ENCODE results near the gene ENOX2.

Gene ENOX2

DNA sequence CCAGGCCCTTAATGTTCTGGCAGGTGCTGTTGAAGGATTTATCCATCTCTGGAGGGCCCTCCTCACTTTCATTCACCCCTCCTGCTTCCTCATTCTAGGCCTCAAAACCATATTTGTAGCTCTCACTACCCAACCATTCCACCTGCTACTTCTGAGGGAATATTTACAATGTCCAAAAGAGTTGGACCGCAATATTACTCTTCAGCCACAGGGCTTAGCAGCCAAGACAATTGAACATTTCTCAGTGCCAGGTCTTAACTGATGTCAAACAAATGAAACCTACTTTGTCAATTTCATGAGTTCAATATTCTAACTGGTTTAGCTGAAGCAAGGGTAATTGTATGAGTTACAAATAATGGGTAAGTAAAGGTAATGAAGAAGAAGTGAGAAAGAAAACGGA is 113.2 kb downstream of the ENOX2 start:
- H3K27ac ChIP-seq (ENCODE audit: low read depth, low read length) = no peak overlapping the region
- no peaks in the 10 kb centered on the region for H3K4me1 ChIP-seq (ENCODE audit: control insufficient read depth, insufficient read depth, low read length, unreplicated experiment)
- H3K27me3 ChIP-seq (ENCODE audit: insufficient read depth, low read length) = no peaks in the 10 kb centered on the region
- no peaks in the 10 kb centered on the region for H3K79me2 ChIP-seq (ENCODE audit: control insufficient read depth, insufficient read depth, low read length, unreplicated experiment)
- no peaks in the 10 kb centered on the region for H3K36me3 ChIP-seq (ENCODE audit: insufficient read depth, low read length)
- no peak overlapping the region for H3K4me3 ChIP-seq (ENCODE audit: low read depth, low read length)
- no peak overlapping the region for H2AFZ ChIP-seq (ENCODE audit: low read length, unreplicated experiment)

DNA sequence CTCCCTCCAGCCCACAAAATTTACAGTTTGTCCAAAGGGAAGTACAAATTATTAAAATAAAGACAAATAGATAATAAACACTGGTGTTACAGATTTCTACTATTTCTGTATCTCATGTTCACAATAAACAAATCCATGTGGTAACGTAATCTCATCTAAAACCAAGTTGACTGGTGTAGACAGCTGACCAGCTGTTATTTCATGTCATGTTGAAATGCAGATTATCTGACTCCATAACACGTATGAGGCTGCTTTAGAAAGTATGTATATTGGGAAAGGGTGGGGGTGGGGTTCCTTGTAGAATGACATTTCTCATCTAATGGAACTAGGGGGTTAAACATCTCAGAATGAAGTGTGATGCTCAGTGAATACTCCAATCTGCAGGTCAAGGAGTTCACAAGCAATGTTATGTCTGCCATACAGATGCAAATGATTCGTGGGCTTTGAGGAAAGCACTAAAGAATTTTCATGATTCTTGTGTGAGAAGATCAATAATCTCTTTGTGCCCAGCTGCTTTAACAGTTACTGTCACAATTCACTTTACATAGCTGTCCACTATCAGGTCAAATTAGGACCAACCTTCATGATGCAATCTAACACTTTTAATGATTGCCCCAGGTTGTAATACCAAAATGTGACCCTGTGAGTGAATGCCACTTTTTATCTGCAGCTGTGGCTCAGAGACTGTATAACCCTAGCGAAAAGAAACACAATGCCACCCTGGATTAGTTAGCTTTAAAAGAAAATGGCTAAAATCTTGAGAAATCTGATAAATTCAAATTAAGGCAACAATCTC is 114.0 kb downstream of the ENOX2 start:
- Histone ChIP-seq H3K4me3 (ENCODE audit: low read depth, low read length) (no peak overlapping the region), H2AFZ (ENCODE audit: low read length, unreplicated experiment) (no peak overlapping the region), H3K27me3 (ENCODE audit: insufficient read depth, low read length) (no peaks in the 10 kb centered on the region), H3K4me1 (ENCODE audit: control insufficient read depth, insufficient read depth, low read length, unreplicated experiment) (no peaks in the 10 kb centered on the region), H3K36me3 (ENCODE audit: insufficient read depth, low read length) (no peaks in the 10 kb centered on the region), H3K27ac (ENCODE audit: low read depth, low read length) (no peak overlapping the region), H3K79me2 (ENCODE audit: control insufficient read depth, insufficient read depth, low read length, unreplicated experiment) (no peaks in the 10 kb centered on the region)

DNA sequence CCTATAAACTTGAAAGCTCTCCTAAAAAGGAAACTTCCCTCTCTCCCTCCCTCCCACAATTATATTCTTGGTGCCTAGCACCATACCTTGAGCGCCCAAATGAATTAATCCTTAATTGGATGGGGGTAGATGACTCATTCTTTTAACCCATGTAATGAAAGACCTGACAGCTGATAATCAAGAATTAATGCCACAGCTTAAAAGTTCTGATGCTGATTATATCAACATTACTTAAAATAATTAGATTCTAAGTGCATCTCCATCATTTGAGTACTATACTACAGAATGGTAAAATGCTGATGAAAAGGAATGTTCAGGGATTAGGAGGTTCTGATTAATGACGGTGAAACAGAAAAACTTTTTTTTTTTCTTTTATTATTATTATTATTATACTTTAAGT is 117.0 kb downstream of the ENOX2 start:
- H3K4me3 ChIP-seq (ENCODE audit: low read depth, low read length) = no peak overlapping the region
- no peak overlapping the region for H3K27ac ChIP-seq (ENCODE audit: low read depth, low read length)
- H2AFZ ChIP-seq (ENCODE audit: low read length, unreplicated experiment) = no peak overlapping the region
- no peaks in the 10 kb centered on the region for H3K27me3 ChIP-seq (ENCODE audit: insufficient read depth, low read length)
- H3K4me1 ChIP-seq (ENCODE audit: control insufficient read depth, insufficient read depth, low read length, unreplicated experiment) = no peaks in the 10 kb centered on the region
- H3K79me2 ChIP-seq (ENCODE audit: control insufficient read depth, insufficient read depth, low read length, unreplicated experiment) = no peaks in the 10 kb centered on the region
- no peaks in the 10 kb centered on the region for H3K36me3 ChIP-seq (ENCODE audit: insufficient read depth, low read length)

DNA sequence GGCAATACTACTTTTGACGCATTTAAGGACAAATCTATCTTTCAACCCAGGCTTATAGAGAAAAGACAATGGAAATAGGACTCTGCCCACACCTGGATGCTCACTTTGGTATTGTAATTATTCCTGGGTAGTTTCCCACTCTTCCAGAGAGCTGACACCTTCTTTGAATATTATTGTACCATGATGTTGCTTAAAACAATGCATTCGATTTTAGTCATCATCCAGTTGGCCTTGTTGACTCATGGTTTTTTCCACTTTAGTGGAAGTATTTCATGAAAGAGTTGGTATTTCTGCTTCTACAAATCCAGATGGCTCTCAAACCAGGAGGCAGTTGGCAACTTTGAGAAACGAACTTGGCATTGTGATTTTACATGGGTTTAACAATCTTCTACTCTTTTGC is 124.2 kb downstream of the ENOX2 start:
- Histone ChIP-seq H3K79me2 (ENCODE audit: control insufficient read depth, insufficient read depth, low read length, unreplicated experiment) (no peaks in the 10 kb centered on the region), H3K36me3 (ENCODE audit: insufficient read depth, low read length) (no peaks in the 10 kb centered on the region), H3K4me3 (ENCODE audit: low read depth, low read length) (no peak overlapping the region), H3K27me3 (ENCODE audit: insufficient read depth, low read length) (no peaks in the 10 kb centered on the region), H2AFZ (ENCODE audit: low read length, unreplicated experiment) (no peak overlapping the region), H3K4me1 (ENCODE audit: control insufficient read depth, insufficient read depth, low read length, unreplicated experiment) (no peaks in the 10 kb centered on the region), H3K27ac (ENCODE audit: low read depth, low read length) (no peak overlapping the region)

DNA sequence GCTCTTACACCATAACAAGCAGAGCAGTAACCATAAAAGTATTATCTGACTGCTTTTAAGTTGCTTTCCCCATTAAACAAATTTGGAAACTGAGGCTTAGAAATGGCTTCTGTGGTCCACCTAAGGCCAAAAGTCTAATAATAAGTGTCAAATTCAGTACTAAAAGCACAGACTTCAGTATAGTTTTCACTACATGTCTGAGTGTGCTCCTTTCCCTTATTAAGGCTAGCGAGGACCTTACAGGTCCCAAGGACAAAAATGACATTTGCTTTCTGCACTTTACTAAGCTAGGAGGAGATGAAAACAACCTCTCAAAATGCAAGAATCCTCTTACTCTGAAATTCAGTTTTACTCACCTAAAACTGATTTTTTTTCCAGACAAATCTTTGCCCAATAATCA is 127.2 kb downstream of the ENOX2 start:
- no peaks in the 10 kb centered on the region for H3K79me2 ChIP-seq (ENCODE audit: control insufficient read depth, insufficient read depth, low read length, unreplicated experiment)
- no peaks in the 10 kb centered on the region for H3K36me3 ChIP-seq (ENCODE audit: insufficient read depth, low read length)
- no peaks in the 10 kb centered on the region for H3K27me3 ChIP-seq (ENCODE audit: insufficient read depth, low read length)
- H3K4me1 ChIP-seq (ENCODE audit: control insufficient read depth, insufficient read depth, low read length, unreplicated experiment) = peaks cover 23% of the 10 kb centered on the region
- H3K27ac ChIP-seq (ENCODE audit: low read depth, low read length) = no peak overlapping the region
- no peak overlapping the region for H3K4me3 ChIP-seq (ENCODE audit: low read depth, low read length)
- H2AFZ ChIP-seq (ENCODE audit: low read length, unreplicated experiment) = no peak overlapping the region

DNA sequence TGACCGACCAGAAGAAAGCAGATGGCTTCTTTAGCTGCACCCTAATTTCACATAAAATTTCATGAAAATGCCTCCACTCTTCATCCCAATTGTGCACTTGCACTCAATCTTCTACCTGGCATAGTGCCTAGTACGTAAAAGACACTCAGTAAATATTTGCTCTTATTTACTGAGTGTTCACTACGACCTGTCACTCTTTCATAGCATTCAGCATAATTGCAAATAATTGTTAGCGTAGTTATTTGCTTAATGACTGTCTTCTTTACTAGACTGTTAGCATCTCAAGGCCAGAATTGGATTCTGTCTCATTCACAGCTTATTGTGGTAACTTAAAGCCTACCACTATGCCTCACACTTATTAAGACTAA is 130.2 kb downstream of the ENOX2 start:
- Histone ChIP-seq H2AFZ (ENCODE audit: low read length, unreplicated experiment) (no peak overlapping the region), H3K4me1 (ENCODE audit: control insufficient read depth, insufficient read depth, low read length, unreplicated experiment) (peaks cover 30% of the 10 kb centered on the region), H3K79me2 (ENCODE audit: control insufficient read depth, insufficient read depth, low read length, unreplicated experiment) (no peaks in the 10 kb centered on the region), H3K27me3 (ENCODE audit: insufficient read depth, low read length) (no peaks in the 10 kb centered on the region), H3K36me3 (ENCODE audit: insufficient read depth, low read length) (no peaks in the 10 kb centered on the region), H3K4me3 (ENCODE audit: low read depth, low read length) (no peak overlapping the region), H3K27ac (ENCODE audit: low read depth, low read length) (peak overlapping the region; percentile 43; the same call in 1 of the 2 replicates)

DNA sequence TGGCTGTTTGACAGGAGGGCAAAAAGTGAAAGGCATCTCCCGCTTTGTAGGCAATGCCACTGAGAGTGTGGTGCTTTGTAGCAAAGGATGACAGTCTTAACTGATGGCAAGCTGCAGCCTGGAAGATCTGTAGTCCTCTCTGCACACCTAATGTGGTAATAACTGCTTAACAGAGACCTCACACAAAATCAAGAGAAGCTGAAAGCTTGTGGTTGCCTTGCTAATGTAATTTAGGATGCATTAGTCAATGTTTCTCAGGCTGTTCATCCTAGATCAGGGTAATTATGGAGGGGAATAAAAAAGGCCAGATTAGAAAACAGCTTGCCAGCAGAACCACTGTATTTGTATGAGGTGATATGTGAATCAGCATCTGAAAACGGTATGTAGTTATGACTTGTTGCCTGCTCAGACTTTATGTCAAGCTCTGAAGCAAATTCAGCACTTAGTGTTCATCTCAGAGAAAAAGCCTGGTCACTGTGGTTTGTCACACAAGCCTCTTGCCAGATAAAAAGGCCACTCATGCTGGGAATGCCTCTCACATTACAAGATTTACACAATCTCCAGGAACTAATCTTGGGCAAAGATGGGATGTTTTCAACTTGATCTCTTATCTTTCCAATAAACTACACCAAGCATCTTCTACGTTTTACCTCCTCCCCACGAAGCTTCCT is 130.8 kb downstream of the ENOX2 start:
- no peaks in the 10 kb centered on the region for H3K27me3 ChIP-seq (ENCODE audit: insufficient read depth, low read length)
- peak overlapping the region; percentile 43; the same call in 1 of the 2 replicates for H3K27ac ChIP-seq (ENCODE audit: low read depth, low read length)
- H2AFZ ChIP-seq (ENCODE audit: low read length, unreplicated experiment) = no peak overlapping the region
- no peaks in the 10 kb centered on the region for H3K36me3 ChIP-seq (ENCODE audit: insufficient read depth, low read length)
- H3K4me1 ChIP-seq (ENCODE audit: control insufficient read depth, insufficient read depth, low read length, unreplicated experiment) = peaks cover 30% of the 10 kb centered on the region
- no peaks in the 10 kb centered on the region for H3K79me2 ChIP-seq (ENCODE audit: control insufficient read depth, insufficient read depth, low read length, unreplicated experiment)
- no peak overlapping the region for H3K4me3 ChIP-seq (ENCODE audit: low read depth, low read length)

DNA sequence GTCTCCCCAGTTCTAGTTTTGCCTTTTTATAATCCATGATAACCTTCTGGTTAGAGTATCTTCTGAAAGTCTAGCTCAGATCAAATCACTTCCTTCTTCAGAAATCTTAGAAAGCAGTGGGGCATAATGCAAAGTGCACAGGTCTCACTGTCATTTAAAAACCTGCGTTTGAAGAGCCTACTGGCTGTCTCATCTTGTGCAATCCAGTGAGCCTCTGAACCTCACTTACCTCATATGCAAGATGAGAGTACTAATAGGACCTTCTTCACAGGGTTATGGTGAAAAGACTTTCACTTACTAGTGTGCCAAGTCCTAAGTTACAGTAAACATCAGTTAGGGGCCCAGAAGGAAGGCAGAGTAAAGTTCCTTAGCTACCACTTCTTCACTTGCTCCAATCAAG is 131.4 kb downstream of the ENOX2 start:
- Histone ChIP-seq H3K27ac (ENCODE audit: low read depth, low read length) (peak overlapping the region; percentile 43; the same call in 1 of the 2 replicates), H3K27me3 (ENCODE audit: insufficient read depth, low read length) (no peaks in the 10 kb centered on the region), H3K79me2 (ENCODE audit: control insufficient read depth, insufficient read depth, low read length, unreplicated experiment) (no peaks in the 10 kb centered on the region), H2AFZ (ENCODE audit: low read length, unreplicated experiment) (no peak overlapping the region), H3K4me1 (ENCODE audit: control insufficient read depth, insufficient read depth, low read length, unreplicated experiment) (peaks cover 30% of the 10 kb centered on the region), H3K4me3 (ENCODE audit: low read depth, low read length) (no peak overlapping the region), H3K36me3 (ENCODE audit: insufficient read depth, low read length) (no peaks in the 10 kb centered on the region)

DNA sequence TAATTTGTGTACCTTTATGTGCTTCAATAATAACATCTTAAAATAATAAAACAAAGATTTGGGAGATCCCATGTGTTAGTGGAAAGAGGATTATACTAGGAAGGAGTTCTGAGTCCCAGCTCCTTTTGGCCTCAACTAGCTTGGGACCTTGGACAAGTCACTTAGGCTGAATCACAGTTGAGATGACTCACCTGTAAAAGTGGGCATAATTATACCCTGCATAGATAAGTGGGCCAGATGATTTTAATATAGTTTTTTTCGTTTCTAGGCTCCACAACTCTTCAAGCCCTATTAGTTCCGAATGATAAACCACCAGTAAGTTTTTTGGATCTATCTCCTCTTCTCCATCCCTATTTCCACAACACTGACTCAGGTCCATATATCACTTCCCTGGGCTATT is 131.8 kb downstream of the ENOX2 start:
- H3K4me1 ChIP-seq (ENCODE audit: control insufficient read depth, insufficient read depth, low read length, unreplicated experiment) = peaks cover 30% of the 10 kb centered on the region
- H3K36me3 ChIP-seq (ENCODE audit: insufficient read depth, low read length) = no peaks in the 10 kb centered on the region
- no peaks in the 10 kb centered on the region for H3K79me2 ChIP-seq (ENCODE audit: control insufficient read depth, insufficient read depth, low read length, unreplicated experiment)
- H3K27ac ChIP-seq (ENCODE audit: low read depth, low read length) = peak overlapping the region; percentile 80
- no peak overlapping the region for H3K4me3 ChIP-seq (ENCODE audit: low read depth, low read length)
- H3K27me3 ChIP-seq (ENCODE audit: insufficient read depth, low read length) = no peaks in the 10 kb centered on the region
- H2AFZ ChIP-seq (ENCODE audit: low read length, unreplicated experiment) = no peak overlapping the region

DNA sequence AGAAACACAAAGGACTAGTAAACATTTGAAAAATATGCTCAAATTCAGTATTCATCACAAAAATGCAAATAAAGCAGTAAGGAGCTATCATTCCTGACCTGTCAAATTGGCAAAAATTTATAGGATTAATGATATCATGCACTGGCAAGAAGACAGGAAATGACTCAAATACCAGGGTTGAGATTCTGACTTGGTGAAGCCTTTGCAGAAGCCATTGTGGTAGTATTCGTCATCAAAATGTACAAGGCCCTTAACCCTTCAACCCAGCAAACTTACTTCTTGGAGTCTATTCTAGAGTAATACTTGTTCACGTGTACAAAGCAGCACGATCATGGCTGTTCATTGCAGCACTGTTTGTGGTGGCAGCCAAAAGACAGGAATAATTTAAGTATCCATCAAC is 132.4 kb downstream of the ENOX2 start:
- Histone ChIP-seq H3K27me3 (ENCODE audit: insufficient read depth, low read length) (no peaks in the 10 kb centered on the region), H3K4me3 (ENCODE audit: low read depth, low read length) (0 out of 2 replicates have a peak overlapping the region, but pooled peaks have one; percentile 33), H3K79me2 (ENCODE audit: control insufficient read depth, insufficient read depth, low read length, unreplicated experiment) (no peaks in the 10 kb centered on the region), H3K4me1 (ENCODE audit: control insufficient read depth, insufficient read depth, low read length, unreplicated experiment) (peaks cover 30% of the 10 kb centered on the region), H2AFZ (ENCODE audit: low read length, unreplicated experiment) (peak overlapping the region; percentile 25), H3K27ac (ENCODE audit: low read depth, low read length) (peak overlapping the region; percentile 80), H3K36me3 (ENCODE audit: insufficient read depth, low read length) (no peaks in the 10 kb centered on the region)

DNA sequence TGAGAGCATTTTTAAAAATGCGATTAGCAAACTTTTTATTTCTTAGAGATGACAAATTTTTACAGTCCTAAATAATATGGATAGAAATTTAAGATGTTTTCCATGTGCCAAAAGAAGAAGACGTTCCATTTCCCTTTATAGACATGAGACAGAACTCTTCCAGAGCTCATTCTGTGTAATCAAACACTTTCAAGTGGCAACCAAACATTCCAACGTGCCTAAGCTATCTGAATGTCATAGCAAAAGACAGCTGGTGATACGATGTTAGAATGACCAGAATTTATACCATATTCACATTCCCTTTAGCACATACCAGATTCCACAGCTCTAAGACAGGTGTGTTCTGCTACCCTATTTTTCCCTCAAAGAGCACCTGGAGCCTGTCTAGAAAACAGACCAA is 133.2 kb downstream of the ENOX2 start:
- Histone ChIP-seq H3K27ac (ENCODE audit: low read depth, low read length) (no peak overlapping the region), H3K79me2 (ENCODE audit: control insufficient read depth, insufficient read depth, low read length, unreplicated experiment) (no peaks in the 10 kb centered on the region), H3K36me3 (ENCODE audit: insufficient read depth, low read length) (no peaks in the 10 kb centered on the region), H3K4me1 (ENCODE audit: control insufficient read depth, insufficient read depth, low read length, unreplicated experiment) (peaks cover 30% of the 10 kb centered on the region), H2AFZ (ENCODE audit: low read length, unreplicated experiment) (no peak overlapping the region), H3K27me3 (ENCODE audit: insufficient read depth, low read length) (no peaks in the 10 kb centered on the region), H3K4me3 (ENCODE audit: low read depth, low read length) (no peak overlapping the region)
